ENCODE data around the gene EPHB2. TPM values are rescaled to one million over a fixed set of nuclear protein-coding genes. Genes with fewer than 3 reads are reported as not detected.

EPHB2 gene
- total and polyA plus RNA-seq, 2 of the 8 experiments (the other 6 are each of a cell fraction or from before 2014, with no cell fraction given), result 15.8 to 17.2 TPM

GRCh38 chr1:22752339-22752738 lies 41.7 kb downstream of the EPHB2 start:
- no peak overlapping the region for H3K56ac ChIP-seq (replicated peaks; ENCODE audit: insufficient read length, low read depth, low read length)
- no peak overlapping the region for H4K8ac ChIP-seq (ENCODE audit: extremely low read depth, insufficient read depth, low read length)
- no peaks in the 10 kb centered on the region for H3K9me3 ChIP-seq (ENCODE audit: insufficient read depth in 2 of 2, low read depth in 1 of 2, low read length in 1 of 2)
- H2BK15ac ChIP-seq (ENCODE audit: low read length), result no peak overlapping the region
- CTCF ChIA-PET (ENCODE audit: partially characterized antibody), result interaction anchor here (0.6 to 1.3 kb wide), 4 partner anchors 65 to 113 kb away, joined by 3 to 4 read pairs (median 3); no protein-coding TSS in a partner anchor
- H3K14ac ChIP-seq (ENCODE audit: insufficient read length), result no peak overlapping the region
- no peak overlapping the region for H2BK120ac ChIP-seq (replicated peaks; ENCODE audit: low read depth, low read length)
- peaks cover 0 to 5% (median 1%) of the 10 kb centered on the region in 4 experiments; a peak in 2 of 7 replicates for H3K4me1 ChIP-seq (replicated peaks in 1 of 4; ENCODE audit: control insufficient read depth in 3 of 4, insufficient read depth in 4 of 4, low read length in 3 of 4)
- H2BK12ac ChIP-seq (ENCODE audit: low read depth, low read length), result no peak overlapping the region
- POLR2A ChIA-PET (ENCODE audit: partially characterized antibody), result no interaction called here
- no peaks in the 10 kb centered on the region for H3K27me3 ChIP-seq (replicated peaks in 1 of 4; ENCODE audit: control insufficient read depth in 3 of 4, extremely low read depth in 1 of 4, insufficient read depth in 3 of 4, low read length in 3 of 4)
- no peak overlapping the region for H4K5ac ChIP-seq (ENCODE audit: insufficient read length, low read depth, low read length)
- no peaks in the 10 kb centered on the region for H3K79me2 ChIP-seq (ENCODE audit: control insufficient read depth in 1 of 2, insufficient read depth in 2 of 2, low read length in 2 of 2)
- no peak overlapping the region for H3K9ac ChIP-seq (replicated peaks in 1 of 4; ENCODE audit: extremely low read depth in 1 of 4, low read depth in 3 of 4, low read length in 3 of 4)
- no peak overlapping the region for H2BK5ac ChIP-seq (ENCODE audit: low read depth, low read length)
- no peak overlapping the region for H2BK20ac ChIP-seq (ENCODE audit: low read length)
- H3K4me3 ChIP-seq (ENCODE audit: extremely low read depth in 1 of 4, insufficient read depth in 2 of 4, low read depth in 3 of 4, low read length in 4 of 4), result no peak overlapping the region
- DNase-seq (ENCODE audit: low read depth in 1 of 2, low spot score in 2 of 2), result no peak
- no peak for FAIRE-seq
- H3K23ac ChIP-seq (ENCODE audit: insufficient read length), result no peak overlapping the region
- H3K79me1 ChIP-seq (ENCODE audit: low read depth, low read length), result no peaks in the 10 kb centered on the region
- 92% methylated on average over 1 of the region's 1 CpG; no CpG with 5 or more reads in 1 of the 2 experiments for WGBS, 2 experiments (ENCODE audit: extremely low coverage in 1 of 2, insufficient coverage in 1 of 2, insufficient read length in 1 of 2, insufficient replicate concordance in 2 of 2, low coverage in 1 of 2, low lambda C conversion rate in 2 of 2, missing lambda C conversion rate in 1 of 2)
- H3K23me2 ChIP-seq (ENCODE audit: low read depth, low read length), result no peaks in the 10 kb centered on the region
- H4K91ac ChIP-seq (replicated peaks; ENCODE audit: insufficient read length, low read length), result no peak overlapping the region
- H4K20me1 ChIP-seq (replicated peaks in 1 of 2; ENCODE audit: control insufficient read depth in 1 of 2, insufficient read depth in 2 of 2, low read length in 2 of 2), result no peaks in the 10 kb centered on the region
- H2AK5ac ChIP-seq (ENCODE audit: low read depth, low read length), result no peak overlapping the region
- H3K4ac ChIP-seq (replicated peaks; ENCODE audit: insufficient read length, low read depth, low read length), result no peak overlapping the region
- H3K4me2 ChIP-seq (ENCODE audit: insufficient read depth in 1 of 2, low read depth in 2 of 2, low read length in 2 of 2), result no peak overlapping the region
- H3K27ac ChIP-seq (ENCODE audit: low read depth, low read length), result no peak overlapping the region
- no peaks in the 10 kb centered on the region for H3K36me3 ChIP-seq (ENCODE audit: control insufficient read depth in 2 of 4, insufficient read depth in 4 of 4, low read length in 3 of 4)
- H2AFZ ChIP-seq (ENCODE audit: low read length), result no peak overlapping the region
- no peak overlapping the region for H3K18ac ChIP-seq (ENCODE audit: extremely low read depth, low read length)
- TF ChIP-seq POLR2A (IDR thresholded peaks at IDR 0.05; ENCODE audit: control extremely low read depth in 1 of 2, low read depth in 2 of 2, low read length in 2 of 2) (no peak), CREB1 (IDR thresholded peaks at IDR 0.05) (no peak), CBX8 (IDR thresholded peaks at IDR 0.05; ENCODE audit: borderline replicate concordance, low read depth, low read length) (no peak), POU5F1 (IDR thresholded peaks at IDR 0.05; ENCODE audit: low read depth, low read length) (no peak), SP4 (IDR thresholded peaks at IDR 0.05; ENCODE audit: low read length) (no peak), CTCF (IDR thresholded peaks at IDR 0.05; ENCODE audit: control extremely low read depth in 1 of 3, insufficient read depth in 1 of 3, low read depth in 1 of 3, low read length in 3 of 3) (no peak), FOSL1 (IDR thresholded peaks at IDR 0.05; ENCODE audit: insufficient read depth, low read depth, low read length) (no peak), NANOG (IDR thresholded peaks at IDR 0.05; ENCODE audit: insufficient read depth, low read depth, low read length, poor library complexity, severe bottlenecking) (no peak), GTF2F1 (IDR thresholded peaks at IDR 0.05; ENCODE audit: borderline replicate concordance, low read depth, low read length) (no peak), RNF2 (IDR thresholded peaks at IDR 0.05; ENCODE audit: borderline replicate concordance, low read depth, low read length, missing control alignments, poor library complexity, severe bottlenecking) (no peak), RFX5 (IDR thresholded peaks at IDR 0.05; ENCODE audit: borderline replicate concordance, low read depth, low read length) (no peak), ZNF274 (IDR thresholded peaks at IDR 0.05; ENCODE audit: borderline replicate concordance, extremely low read depth, low read length) (no peak)
